Skin epidermis (tissue), 12 donors: ENCODE results near the gene RTCB.
A peak's percentile ranks its signal among the peaks of the same experiment; 100 is the strongest.

Experiments
- H3K27ac ChIP-seq, 21 experiments: fragments of 200-600 bp; sonication (generic) in 11 of 21; one replicate each; pipeline ENCODE4 v1.5.0; 2020; ENCODE audit warnings: mild to moderate bottlenecking in 3 of 21, inconsistent platforms in 2 of 21, moderate library complexity in 2 of 21
- H3K4me3 ChIP-seq, 7 experiments: fragments of 200-600 bp; sonication (generic) in 2 of 7; one replicate each; pipeline ENCODE4 v1.5.0; 2020; ENCODE audit warnings: inconsistent platforms in 2 of 7, mild to moderate bottlenecking in 2 of 7, moderate library complexity in 1 of 7

RTCB gene

DNA sequence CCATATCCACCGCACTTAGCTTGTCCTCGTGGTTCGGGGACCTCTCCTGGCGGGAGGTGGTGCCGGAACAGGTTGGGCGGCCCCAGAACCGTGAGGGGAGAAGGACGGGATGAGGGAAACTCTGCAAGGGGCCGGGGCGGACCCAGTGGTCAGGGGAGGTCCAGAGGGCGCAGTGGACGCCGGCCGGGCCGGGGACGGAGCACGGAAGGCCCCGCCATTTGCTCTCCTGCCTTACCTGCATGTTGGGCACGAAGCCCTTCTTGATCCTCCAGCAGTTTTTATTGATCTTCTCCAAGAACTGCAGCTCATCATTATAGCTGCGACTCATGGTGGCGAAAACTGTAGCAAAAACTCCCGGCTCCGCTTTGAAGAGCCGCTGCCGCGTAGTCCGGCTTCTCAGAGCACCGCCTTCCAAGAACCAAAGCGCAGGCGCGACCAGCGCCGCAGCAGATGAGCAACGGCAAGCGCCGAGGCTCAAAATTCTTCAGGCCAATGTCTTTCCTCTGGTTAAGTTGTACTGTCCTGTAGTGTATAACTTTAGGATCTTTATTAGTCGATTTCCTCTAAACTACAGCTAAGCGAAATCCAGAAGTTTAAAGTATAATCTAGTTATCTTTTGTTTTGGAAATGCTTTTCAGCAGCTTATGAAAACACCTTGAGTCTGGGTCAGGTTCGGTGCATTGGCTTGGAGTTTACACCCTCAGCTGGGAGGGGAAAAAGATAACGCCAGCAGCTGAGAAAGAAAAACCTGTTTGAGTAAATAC lies at the start of gene RTCB:
TSS of gene RTCB (minus strand) at position 419 of the 764 bp plus-strand sequence. CDS start at position 328, 91 bp downstream.
- Histone ChIP-seq H3K27ac (peak within 1 kb of the TSS; percentile 29 to 95 (median 88)), H3K4me3 (peak within 1 kb of the TSS; percentile 62 to 96 (median 92))

DNA sequence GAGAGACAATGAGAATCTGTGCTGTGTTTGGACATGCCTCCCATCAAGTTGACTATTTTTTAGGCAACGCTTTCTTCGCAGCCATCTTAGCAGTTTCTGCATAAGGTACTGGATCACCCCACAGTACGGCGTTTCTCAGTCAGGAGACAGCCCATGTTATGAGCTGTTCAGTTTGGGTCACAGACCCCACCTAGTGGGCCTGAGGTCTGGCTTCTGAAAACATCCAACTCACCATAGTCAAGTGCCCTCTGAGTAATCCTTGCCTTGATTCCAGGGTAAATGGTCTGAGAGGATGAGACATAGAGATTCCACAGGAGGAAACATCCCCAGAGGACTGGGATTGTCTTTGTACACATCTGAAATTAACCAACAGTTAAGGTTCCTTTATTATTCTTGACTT lies 45.0 kb upstream of the RTCB start:
- Histone ChIP-seq H3K27ac (no peak overlapping the region), H3K4me3 (no peak overlapping the region)

DNA sequence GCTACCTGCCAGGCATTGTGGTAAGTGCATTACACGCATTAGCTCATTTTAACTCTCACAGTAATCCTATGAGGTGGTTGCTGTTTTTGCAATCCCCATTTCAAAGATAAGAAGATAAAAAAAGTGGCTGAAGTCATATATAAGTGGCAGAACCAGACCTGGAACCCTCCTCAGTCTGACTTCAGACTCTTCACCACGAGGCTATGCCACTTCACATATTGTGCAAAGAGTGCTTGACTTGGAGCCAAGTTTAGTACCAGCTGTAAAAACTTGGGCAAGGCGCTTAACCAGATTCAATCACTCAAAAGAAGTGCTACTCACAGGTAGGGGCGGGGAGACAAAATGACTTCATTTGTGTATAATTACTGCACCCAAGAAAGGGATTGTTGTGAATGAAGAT lies 36.9 kb upstream of the RTCB start:
- Histone ChIP-seq H3K4me3 (no peak overlapping the region), H3K27ac (no peak overlapping the region)

DNA sequence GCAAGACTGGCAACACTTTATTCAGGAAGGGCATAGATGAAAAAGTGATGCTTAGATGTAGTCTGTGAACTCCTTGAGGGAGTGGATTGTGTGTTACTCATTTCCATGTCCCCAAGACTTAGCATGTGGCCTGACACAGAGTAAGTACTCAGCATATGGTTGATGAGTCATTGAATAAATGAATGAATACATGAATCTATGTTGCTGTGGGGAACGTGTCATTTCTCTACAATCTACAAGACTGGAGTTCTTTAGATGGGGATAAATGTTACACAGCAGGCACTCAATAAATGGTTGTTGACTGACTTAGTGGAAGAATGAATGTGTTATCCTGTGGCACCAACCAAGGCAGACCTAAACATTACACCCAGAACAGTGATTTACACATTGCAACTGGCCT lies 34.3 kb upstream of the RTCB start:
- Histone ChIP-seq H3K4me3 (no peak overlapping the region), H3K27ac (no peak overlapping the region)

DNA sequence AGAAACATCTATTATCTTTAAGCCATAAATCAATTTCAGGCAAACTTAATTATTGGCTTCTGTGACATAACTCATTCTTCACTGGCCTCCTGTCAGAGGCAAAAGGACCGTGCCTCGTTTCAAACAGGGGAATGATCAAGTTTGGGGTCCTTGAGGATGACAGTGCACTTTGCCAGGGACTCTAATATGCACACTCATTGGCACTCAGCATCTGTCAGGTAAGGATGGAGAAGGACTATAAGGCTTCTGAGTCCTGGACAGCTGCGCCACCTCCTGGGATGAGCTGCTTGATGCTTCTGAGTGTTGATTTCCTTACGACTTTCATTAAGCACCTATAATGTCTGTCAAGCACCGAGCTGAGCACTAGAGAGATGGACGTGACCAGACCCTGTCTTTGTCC lies 32.0 kb upstream of the RTCB start:
- H3K4me3 ChIP-seq, result no peak overlapping the region

DNA sequence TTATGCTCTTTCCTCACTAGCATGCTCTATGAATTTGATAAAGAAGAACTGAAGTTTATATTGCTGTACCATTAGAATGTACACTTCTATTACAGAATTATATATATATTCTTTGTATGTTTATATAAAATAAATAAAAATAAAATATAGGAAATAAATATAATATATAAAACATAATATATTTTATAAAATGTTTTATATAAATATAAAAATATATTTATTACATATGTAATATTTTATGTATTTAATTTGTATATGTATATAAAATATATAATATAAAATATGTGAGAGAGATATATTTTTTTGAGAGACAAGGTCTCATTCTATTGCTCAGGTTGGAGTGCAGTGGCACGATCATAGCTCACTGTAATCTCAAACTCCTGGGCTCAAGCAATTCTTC lies 18.3 kb upstream of the RTCB start:
- Histone ChIP-seq H3K27ac (no peak overlapping the region), H3K4me3 (no peak overlapping the region)

More for the DNA sequence above, 32.0 kb upstream of the RTCB start:
- H3K27ac ChIP-seq, result no peak overlapping the region

DNA sequence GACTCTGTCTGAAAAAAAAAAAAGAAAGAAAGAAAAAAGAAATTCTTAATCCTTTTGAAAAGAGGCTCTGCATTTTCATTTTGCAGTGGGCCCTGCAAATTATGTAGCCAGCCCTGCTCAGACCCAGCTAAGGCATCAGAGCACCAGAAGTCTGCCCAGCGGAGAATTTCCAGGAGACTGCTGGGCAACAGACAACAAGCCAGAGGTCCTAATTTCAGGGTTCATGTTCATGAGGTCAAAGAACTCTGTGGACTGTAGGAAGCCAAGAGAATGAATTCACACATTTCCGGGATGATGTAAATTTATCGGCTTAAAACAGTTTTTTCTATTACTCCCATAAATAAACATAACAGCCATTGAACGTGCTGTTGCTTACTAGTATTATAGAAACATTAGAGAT lies 14.8 kb upstream of the RTCB start:
- H3K27ac ChIP-seq, result no peak overlapping the region
- H3K4me3 ChIP-seq, result no peak overlapping the region

DNA sequence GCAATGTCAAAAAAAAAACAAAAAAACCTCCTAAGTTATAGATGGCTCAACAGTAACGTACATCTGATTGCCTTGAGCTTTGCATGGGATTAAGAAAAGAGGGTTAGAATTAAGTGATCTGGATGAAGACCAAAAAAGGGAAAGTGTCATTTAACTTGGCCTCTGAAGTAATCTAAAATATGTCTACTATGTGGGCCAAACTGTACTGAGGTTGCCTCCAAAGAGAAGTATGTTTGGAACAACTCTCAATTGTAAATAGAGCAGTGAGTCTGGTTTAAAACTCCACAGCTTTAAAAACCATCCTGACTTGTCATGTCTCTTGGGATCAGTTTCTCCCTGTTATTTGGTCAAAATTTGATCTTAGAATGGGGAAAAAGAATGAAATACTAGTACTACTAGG lies 11.6 kb upstream of the RTCB start:
- Histone ChIP-seq H3K4me3 (no peak overlapping the region), H3K27ac (no peak overlapping the region)

DNA sequence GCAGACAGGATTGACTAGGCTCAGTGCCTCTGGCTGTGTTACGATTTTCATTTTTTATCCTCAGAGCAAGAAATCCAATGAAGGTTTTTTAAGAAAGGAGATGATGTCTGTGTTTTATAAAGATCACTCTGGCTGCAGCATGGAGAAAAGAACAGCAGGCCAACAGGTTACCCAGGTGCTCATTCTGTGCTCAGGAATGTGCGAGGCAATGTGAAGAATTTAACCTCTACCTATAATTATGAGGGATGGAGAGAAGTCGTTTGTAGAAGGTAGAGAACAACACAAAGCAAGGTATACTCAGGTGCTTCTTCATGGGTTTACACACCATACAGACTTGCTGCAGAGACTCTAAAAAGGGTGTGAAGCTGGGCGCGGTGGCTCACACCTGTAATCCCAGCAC lies 10.0 kb upstream of the RTCB start:
- no peak overlapping the region for H3K4me3 ChIP-seq
- H3K27ac ChIP-seq, result no peak overlapping the region

DNA sequence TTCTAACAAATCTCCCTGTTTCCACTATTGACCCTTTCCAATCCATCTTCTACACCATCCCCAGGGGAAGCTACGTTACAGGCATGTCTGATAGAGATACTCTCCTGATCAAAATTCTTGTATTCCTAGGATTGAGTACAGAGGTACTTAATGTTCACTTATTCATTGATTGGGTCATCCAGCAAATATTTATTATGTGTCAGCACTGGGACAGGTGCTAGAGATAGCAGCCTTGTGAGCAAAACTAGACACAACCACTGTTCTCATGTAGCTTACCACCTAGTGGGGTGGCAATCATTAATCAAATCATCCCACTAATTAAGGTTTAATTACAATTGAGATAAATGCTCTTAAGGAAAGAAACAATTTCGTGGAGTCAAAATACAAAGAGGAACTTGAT lies 9.4 kb upstream of the RTCB start:
- Histone ChIP-seq H3K4me3 (no peak overlapping the region), H3K27ac (no peak overlapping the region)

DNA sequence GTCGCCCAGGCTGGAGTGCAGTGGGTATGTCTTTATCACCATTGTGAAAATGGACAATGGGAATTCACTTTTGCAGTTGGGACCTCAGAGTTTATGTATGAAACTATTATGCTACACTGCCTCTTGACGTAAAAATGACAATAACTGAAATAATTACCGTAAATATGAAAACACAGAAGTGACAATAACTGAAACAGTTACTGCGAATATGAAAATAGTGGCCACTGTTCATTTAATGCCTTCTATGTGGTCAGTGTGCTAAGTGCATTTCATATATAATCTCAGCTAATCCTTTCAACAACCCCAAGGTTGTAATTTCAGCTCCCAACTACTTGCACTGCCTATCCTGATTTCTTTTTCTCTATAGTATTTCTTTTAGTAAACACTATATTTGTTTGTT lies 5.9 kb upstream of the RTCB start:
- Histone ChIP-seq H3K27ac (no peak overlapping the region), H3K4me3 (no peak overlapping the region)

DNA sequence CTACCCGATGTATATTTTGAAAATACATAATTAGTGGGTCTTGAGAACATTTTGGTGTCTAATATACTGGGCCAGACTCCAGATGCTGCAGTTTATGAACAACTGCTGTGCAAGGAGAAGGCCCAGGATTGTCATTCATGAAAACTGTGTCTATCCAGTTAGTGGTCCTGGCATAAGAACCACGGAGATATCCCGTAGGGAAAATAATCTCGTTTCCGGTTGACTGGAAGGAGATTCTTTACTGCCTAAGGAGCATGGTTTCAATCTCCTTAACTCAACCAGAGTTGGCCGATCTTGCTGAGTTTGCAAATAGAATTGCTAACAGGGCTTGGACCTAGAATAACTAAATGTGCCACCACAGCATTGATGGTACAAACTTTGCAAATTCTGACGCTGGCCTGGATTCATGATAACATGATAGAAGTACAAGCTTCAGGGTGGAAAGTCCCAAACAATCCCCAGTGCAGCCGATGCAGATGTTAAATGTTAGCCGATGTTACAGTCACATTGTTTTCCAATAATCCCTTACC lies 4.6 kb upstream of the RTCB start:
- no peak overlapping the region for H3K4me3 ChIP-seq
- H3K27ac ChIP-seq, result no peak overlapping the region

DNA sequence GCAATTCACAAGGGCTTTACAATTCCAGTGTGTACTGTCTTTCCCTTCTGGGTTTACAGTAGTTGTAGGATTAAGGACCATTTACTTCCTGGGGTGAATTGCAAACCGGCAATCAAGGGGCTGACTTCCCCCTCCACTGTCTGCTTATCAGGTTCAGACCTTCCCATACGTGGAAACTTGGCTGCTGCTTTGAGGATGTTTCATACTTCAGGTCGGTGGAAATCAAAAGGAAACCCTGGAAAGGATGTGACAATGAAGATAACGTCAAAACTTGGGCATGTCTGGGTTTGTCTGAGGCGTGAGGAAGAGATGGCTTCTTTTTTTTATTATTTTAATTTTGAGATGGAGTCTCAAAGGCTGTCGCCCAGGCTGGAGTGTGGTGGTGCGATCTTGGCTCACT lies 2.1 kb upstream of the RTCB start:
- H3K4me3 ChIP-seq, result no peak overlapping the region
- H3K27ac ChIP-seq, result peak overlapping the region in 1 of 21 experiments; percentile 2

DNA sequence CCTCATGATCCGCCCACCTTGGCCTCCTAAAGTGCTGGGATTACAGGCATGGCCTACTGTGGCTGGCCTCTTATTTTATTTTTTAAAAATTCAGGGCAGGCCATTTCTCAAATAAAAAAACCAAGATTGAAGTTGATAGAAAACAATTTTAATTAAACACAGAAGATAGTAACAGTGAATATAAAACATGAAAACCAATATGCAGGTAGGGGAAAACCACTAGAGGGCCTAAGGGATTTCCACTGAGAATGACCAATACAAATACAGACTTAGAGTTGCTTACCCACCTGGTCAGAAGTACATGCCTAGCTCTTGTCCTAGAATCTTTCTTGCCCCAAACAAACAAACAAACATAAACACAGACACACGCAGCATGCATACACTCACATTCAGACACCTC lies 1.7 kb upstream of the RTCB start:
- H3K27ac ChIP-seq, result peak overlapping the region in 1 of 21 experiments; percentile 2

DNA sequence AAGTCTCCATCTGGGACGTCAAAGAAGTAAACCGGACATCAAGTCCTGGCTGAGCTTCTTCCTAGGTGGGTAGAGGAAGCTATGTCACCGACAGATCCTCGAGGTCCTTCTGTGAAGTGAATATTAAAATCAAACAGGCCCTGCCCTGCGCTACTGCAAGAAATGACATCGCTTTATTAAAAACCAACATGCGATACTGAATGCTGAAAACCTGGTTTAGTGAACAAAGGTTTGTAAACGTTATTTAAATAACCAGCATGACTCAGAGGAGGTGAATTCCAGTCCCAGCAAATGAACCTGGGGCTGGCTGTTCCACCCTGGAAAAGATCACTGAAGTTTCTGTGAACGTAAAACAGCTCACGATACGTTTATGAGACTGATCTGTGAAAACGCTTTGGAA lies 645 bp downstream of the RTCB start:
- H3K27ac ChIP-seq, result peak overlapping the region; percentile 29 to 95 (median 88)

More for the DNA sequence above, 1.7 kb upstream of the RTCB start:
- no peak overlapping the region for H3K4me3 ChIP-seq

DNA sequence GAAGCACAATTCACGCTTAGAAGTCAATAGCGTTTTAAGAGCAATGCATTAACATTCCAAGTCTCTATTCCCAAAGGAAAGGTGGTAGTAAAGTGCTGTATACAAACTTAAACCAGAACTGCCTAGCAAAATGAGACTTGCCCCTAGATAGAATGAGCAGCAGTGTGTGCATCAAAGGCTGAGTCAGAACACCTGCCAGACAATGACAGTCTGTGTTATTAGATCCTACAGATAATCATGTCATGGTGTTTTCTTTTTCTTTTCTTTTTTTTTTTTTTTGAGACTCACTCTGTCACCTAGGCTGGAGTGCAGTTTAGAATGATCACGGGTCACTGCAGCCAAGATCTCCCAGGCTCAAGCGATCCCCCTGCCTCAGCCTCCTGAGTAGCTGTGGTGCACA lies 1.6 kb downstream of the RTCB start:
- peak overlapping the region in 10 of 21 experiments; percentile 2 to 95 (median 88) for H3K27ac ChIP-seq
- H3K4me3 ChIP-seq, result peak overlapping the region in 5 of 7 experiments; percentile 62 to 96 (median 92)

More for the DNA sequence above, 645 bp downstream of the RTCB start:
- peak overlapping the region; percentile 62 to 96 (median 92) for H3K4me3 ChIP-seq

DNA sequence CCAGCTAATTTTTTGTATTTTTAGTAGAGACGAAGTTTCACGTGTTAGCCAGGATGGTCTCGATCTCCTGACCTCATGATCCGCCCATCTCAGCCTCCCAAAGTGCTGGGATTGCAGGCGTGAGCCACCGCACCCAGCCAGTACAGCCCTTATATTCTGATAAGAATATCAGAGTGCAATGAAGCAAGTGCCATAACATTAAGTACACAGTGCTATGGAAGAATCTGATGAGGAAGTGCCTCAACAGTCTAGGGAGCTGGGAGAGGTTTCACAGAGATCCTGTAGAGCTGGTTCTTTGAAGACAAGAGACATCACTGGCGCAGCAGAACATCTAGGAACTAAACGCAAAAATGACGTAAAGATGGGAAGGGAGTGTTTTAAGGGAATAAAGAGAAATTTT lies 2.1 kb downstream of the RTCB start:
- no peak overlapping the region for H3K4me3 ChIP-seq
- peak overlapping the region in 3 of 21 experiments; percentile 85 to 95 (median 91) for H3K27ac ChIP-seq

DNA sequence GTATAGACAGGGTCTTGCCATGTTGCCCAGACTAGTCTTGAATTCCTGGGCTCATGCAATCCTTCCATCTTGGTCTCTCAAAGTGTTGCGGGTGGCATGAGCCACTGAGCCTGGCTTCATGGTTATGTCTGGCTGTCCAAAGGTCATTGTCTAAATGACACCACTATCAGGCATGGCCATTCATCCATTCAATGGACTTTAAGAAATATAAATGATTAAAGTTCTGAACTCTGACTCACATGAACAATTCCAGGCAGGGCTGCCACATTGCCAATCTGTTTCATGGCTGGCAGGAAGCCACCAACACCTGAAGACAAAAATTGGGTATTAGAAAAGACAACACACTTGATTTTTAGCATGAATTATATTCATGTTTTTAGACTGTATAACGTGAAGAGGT lies 4.1 kb downstream of the RTCB start:
- no peak overlapping the region for H3K4me3 ChIP-seq
- H3K27ac ChIP-seq, result peak overlapping the region in 1 of 21 experiments; percentile 54

DNA sequence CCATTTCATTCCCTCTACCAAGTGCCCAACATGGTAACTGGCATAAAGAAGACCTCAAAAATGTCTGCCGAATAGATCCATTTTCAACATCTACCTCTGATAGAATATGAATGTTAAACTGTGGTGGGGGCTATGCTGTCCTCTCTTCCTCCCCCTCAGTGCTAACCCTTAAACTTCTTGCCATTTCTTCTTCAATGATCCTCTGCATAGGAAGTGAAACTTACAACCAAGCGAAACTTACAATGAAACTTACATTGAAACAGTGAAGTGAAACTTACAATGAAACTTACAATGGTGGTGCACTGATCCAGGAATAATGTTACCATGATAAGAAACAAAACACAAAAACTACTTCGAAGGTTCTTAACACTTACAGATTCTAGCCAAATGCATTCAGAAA lies 4.7 kb downstream of the RTCB start:
- peak overlapping the region in 1 of 21 experiments; percentile 54 for H3K27ac ChIP-seq
- H3K4me3 ChIP-seq, result no peak overlapping the region

DNA sequence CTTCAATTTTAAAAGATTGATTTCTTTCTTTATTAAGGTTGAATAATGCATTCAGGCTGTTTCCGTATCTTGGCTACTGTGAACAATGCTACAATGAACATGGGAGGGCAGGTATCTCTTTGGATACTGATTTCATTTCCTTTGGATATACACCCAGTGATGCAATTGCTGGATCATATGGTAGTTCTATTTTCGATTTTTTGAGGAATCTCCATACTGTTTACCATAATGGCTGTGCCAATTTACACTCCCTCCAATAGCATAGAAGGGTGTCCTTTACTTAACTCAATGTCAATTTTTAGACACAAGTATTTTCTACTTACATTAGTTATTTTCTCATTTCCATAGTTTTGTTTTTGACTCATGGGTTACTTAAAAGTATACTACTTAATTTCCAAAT lies 8.0 kb downstream of the RTCB start:
- Histone ChIP-seq H3K27ac (no peak overlapping the region), H3K4me3 (no peak overlapping the region)

DNA sequence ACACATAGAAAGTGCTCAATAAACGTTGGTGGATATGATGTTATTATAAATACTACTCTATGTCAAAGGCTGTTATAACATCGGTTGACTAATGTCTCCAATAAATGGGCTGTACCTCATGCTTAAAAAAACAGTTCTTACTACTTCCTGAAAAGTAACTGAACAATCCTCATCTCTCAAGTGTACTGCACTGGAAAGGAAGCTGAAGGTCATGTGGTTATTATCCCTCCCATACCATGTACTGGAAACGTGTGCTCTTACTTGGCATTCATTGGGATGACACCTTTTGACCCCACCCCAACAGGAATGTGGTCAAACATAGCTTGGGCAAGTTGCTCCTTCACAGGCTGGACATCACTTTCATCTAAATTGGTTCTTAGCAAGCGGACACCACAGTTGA lies 10.6 kb downstream of the RTCB start:
- H3K4me3 ChIP-seq, result no peak overlapping the region
- no peak overlapping the region for H3K27ac ChIP-seq

DNA sequence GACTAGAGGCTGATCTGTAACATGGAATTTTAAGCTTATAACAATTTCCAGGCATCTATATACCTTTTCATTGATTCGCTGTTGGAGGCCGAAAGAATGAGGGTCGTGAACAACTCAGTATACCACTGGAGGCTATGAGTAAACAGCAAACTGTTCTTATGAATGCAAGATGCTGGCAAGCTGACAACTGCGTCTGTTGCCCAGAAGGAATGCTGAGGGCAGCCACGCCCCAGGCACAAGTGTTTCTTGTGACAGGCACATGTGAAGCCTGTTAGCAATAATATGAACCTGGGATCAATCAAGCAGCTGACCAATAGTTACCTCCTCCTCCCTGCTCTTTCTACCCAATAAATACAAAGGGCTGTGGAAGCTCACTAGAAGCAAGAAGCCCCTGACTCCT lies 15.3 kb downstream of the RTCB start:
- no peak overlapping the region for H3K27ac ChIP-seq
- no peak overlapping the region for H3K4me3 ChIP-seq
